OCI-LY3 (cell line): Measurements from ENCODE around the gene VPS4B.

Experiments
- EZH2phosphoT487 ChIP-seq: fragments of 200-600 bp; shearing (Covaris generic); IDR thresholded peaks from 2 replicates; pipeline ENCODE4 v1.6.1; 2018; ENCODE audit warnings: antibody characterized with exemption, mixed run types, low read depth
- TF ChIP-seq, protein P1 (sequence below): fragments of 200-600, 300-600 bp; sonication (generic); IDR thresholded peaks from 2 replicates; pipeline ENCODE4 v1.5.1; 2014; ENCODE audit warnings: antibody characterized with exemption, low read length, low read depth

DNA sequence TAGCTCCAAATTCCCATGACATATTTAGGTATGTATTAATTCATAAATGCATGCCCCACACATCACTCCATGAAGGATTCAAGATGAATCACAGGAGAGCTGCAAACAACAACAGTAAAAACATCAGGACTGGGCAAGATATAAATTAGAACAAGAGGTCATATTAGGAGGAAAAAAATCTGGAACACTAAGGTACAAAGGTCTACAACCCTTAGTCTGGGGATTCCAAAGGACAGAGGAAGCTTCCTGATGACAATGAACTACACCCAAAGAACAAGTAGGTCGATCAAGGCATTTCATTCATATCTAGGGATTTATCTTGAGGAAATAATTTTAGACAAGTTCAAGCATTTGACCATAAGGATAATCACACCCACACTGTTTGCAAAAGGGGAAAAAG lies 14.5 kb downstream of the VPS4B start:
- TF ChIP-seq, protein P1, sequence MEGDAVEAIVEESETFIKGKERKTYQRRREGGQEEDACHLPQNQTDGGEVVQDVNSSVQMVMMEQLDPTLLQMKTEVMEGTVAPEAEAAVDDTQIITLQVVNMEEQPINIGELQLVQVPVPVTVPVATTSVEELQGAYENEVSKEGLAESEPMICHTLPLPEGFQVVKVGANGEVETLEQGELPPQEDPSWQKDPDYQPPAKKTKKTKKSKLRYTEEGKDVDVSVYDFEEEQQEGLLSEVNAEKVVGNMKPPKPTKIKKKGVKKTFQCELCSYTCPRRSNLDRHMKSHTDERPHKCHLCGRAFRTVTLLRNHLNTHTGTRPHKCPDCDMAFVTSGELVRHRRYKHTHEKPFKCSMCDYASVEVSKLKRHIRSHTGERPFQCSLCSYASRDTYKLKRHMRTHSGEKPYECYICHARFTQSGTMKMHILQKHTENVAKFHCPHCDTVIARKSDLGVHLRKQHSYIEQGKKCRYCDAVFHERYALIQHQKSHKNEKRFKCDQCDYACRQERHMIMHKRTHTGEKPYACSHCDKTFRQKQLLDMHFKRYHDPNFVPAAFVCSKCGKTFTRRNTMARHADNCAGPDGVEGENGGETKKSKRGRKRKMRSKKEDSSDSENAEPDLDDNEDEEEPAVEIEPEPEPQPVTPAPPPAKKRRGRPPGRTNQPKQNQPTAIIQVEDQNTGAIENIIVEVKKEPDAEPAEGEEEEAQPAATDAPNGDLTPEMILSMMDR: no peak
- no peak for TF ChIP-seq EZH2phosphoT487
